Esophagus squamous epithelium (tissue), 5 donors: Measurements from ENCODE around the gene SLC25A11. TPM values are rescaled to one million over a fixed set of nuclear protein-coding genes. Genes with fewer than 3 reads are reported as not detected.
"Not testable (repeated sequence)": the region's sequence is repeated elsewhere in the genome, so short reads cannot be mapped to it uniquely, and the experiment has no call there.

ENCODE experiments used
- DNase-seq: peaks from one replicate; lab custom pipeline; 2025; lab: John Stamatoyannopoulos, UW
- H3K27ac ChIP-seq, 4 donors: fragments of 200-600 bp; sonication (generic); one replicate each; pipeline ENCODE4 v1.5.1; 2016 to 2019; ENCODE audit warnings: mild to moderate bottlenecking in 1 of 4
- H3K27me3 ChIP-seq, 4 donors: fragments of 200-600 bp; sonication (generic); 1 replicate in 3 of 4; 2 replicates in 1 of 4; pipeline versions ENCODE4 v1.5.1 to v1.6.0; 2017 to 2021; ENCODE audit warnings: antibody characterized with exemption in 1 of 4
- H3K36me3 ChIP-seq, 3 donors: fragments of 200-600 bp; sonication (generic); one replicate each; pipeline ENCODE4 v1.5.1; 2016 to 2019
- H3K4me1 ChIP-seq, 3 donors: fragments of 200-600 bp; sonication (generic); one replicate each; pipeline ENCODE4 v1.5.1; 2017 to 2019
- H3K4me3 ChIP-seq, 4 donors: fragments of 200-600 bp; sonication (generic); 1 replicate in 3 of 4; 2 replicates in 1 of 4; pipeline ENCODE4 v1.5.1; 2016 to 2019; ENCODE audit warnings: mild to moderate bottlenecking in 2 of 4, moderate library complexity in 1 of 4
- H3K9me3 ChIP-seq, 3 donors: fragments of 200-600 bp; sonication (generic); one replicate each; pipeline ENCODE4 v1.5.1; 2016 to 2019
- POLR2A ChIP-seq, 4 donors: fragments of 450-650 bp; IDR thresholded peaks; one replicate each; pipeline ENCODE4 v1.6.1; 2017; ENCODE audit warnings: antibody characterized with exemption in 4 of 4, mild to moderate bottlenecking in 4 of 4, moderate library complexity in 3 of 4
- WGBS, 2 donors: methylation state at CpG; one replicate each; pipeline ENCODE4 v1.1.5; 2018; 5-methylcytosine and 5-hydroxymethylcytosine counted together
- intact Hi-C: fragments of 100-400 bp; cut with DNase I; formaldehyde crosslinking; loops from one replicate; pipeline ENCODE4 v1.15.0; 2022
- total RNA-seq, 4 donors: library from RNA; depleted of rRNA; stranded (reverse); fragments of >200 nt; gene quantifications; one replicate each; pipeline ENCODE4 v1.1.0, GENCODE V29; 2016
- TF ChIP-seq, protein P1 (sequence below), 6 experiments: fragments of 450-650 bp in 4 of 6; fragments of 200-600 bp in 2 of 6; sonication (generic) in 2 of 6; IDR thresholded peaks; one replicate each; pipeline ENCODE4 v1.5.1; 2016 to 2019; ENCODE audit warnings: antibody characterized with exemption in 6 of 6, mild to moderate bottlenecking in 4 of 6, moderate library complexity in 4 of 6
- donor health status: DM: yes; HTN: yes; CAD: no.

Gene SLC25A11
- total RNA-seq, 4 donors from 2014 or later = 29.3 to 54.2 (median 42.2) TPM

DNA sequence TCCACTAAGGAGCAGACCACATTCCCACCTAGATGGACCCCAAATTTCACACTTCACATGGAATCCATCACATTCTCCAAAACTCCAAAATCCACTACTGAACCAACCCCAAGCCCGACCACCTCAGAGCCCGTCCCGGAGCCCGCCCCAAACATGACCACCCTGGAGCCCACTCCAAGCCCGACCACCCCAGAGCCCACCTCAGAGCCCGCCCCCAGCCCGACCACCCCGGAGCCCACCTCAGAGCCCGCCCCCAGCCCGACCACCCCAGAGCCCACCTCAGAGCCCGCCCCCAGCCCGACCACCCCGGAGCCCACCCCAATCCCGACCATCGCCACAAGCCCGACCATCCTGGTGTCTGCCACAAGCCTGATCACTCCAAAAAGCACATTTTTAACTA is 6.2 kb downstream of the SLC25A11 start:
- no peak for TF ChIP-seq POLR2A (IDR thresholded peaks at IDR 0.05)
- TF ChIP-seq, protein P1, sequence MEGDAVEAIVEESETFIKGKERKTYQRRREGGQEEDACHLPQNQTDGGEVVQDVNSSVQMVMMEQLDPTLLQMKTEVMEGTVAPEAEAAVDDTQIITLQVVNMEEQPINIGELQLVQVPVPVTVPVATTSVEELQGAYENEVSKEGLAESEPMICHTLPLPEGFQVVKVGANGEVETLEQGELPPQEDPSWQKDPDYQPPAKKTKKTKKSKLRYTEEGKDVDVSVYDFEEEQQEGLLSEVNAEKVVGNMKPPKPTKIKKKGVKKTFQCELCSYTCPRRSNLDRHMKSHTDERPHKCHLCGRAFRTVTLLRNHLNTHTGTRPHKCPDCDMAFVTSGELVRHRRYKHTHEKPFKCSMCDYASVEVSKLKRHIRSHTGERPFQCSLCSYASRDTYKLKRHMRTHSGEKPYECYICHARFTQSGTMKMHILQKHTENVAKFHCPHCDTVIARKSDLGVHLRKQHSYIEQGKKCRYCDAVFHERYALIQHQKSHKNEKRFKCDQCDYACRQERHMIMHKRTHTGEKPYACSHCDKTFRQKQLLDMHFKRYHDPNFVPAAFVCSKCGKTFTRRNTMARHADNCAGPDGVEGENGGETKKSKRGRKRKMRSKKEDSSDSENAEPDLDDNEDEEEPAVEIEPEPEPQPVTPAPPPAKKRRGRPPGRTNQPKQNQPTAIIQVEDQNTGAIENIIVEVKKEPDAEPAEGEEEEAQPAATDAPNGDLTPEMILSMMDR (IDR thresholded peaks at IDR 0.05) = no peak
- peaks cover 8 to 25% (median 12%) of the 10 kb centered on the region in 3 donors for H3K4me1 ChIP-seq
- H3K36me3 ChIP-seq = peaks cover 9 to 32% (median 13%) of the 10 kb centered on the region in 3 donors
- no peak overlapping the region for H3K27ac ChIP-seq
- H3K4me3 ChIP-seq = no peak overlapping the region
- intact Hi-C loops = no loop called here
- DNase-seq = no peak
- WGBS, 2 donors = 67 to 75% methylated on average over 1 to 8 of the region's 16 CpGs
- H3K9me3 ChIP-seq = no peaks in the 10 kb centered on the region
- no peaks in the 10 kb centered on the region for H3K27me3 ChIP-seq

DNA sequence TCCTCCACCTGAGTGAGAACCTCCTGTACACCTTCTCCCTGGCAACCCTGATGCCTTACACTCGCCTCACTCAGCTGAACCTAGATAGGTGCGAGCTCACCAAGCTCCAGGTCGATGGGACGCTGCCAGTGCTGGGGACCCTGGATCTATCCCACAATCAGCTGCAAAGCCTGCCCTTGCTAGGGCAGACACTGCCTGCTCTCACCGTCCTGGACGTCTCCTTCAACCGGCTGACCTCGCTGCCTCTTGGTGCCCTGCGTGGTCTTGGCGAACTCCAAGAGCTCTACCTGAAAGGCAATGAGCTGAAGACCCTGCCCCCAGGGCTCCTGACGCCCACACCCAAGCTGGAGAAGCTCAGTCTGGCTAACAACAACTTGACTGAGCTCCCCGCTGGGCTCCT is 7.1 kb downstream of the SLC25A11 start:
- Histone ChIP-seq H3K4me3 (no peak overlapping the region), H3K9me3 (no peaks in the 10 kb centered on the region), H3K4me1 (peaks cover 0 to 16% (median 5%) of the 10 kb centered on the region in 3 donors), H3K27ac (no peak overlapping the region), H3K27me3 (no peaks in the 10 kb centered on the region), H3K36me3 (peaks cover 4 to 24% (median 7%) of the 10 kb centered on the region in 3 donors)
- intact Hi-C loops = no loop called here
- TF ChIP-seq POLR2A (IDR thresholded peaks at IDR 0.05) = no peak
- TF ChIP-seq, protein P1 (IDR thresholded peaks at IDR 0.05) = no peak
- no peak for DNase-seq
- 94 to 96% methylated on average over 5 to 12 of the region's 12 CpGs for WGBS, 2 donors

DNA sequence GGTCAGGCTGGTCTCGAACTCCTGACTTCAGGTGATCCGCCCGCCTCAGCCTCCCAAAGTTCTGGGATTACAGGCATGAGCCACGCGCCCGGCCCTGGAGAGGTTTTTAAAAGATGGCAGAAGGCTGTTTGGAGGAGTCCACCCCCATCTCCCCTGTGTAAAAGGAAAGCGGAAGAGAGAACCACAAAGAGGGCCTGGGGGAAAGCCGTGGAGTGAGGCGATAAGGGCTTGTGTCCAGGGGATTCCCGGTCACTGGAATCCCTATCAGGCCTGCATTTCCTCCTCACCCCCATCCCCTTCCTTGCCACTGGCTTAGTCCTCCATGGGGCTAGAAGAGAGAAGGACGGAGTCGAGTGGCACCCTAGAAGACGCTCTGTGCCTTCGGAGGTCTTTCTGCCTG is 7.9 kb downstream of the SLC25A11 start, which contains the start of gene GP1BA:
Gene GP1BA (plus strand): TSS at position 315 of the 400 bp plus-strand sequence. CDS start 328 bp downstream, outside the sequence.
- TF ChIP-seq POLR2A (IDR thresholded peaks at IDR 0.05) = no peak
- TF ChIP-seq, protein P1 (IDR thresholded peaks at IDR 0.05) = no peak
- no peaks in the 10 kb centered on the region for H3K9me3 ChIP-seq
- no peaks in the 10 kb centered on the region for H3K27me3 ChIP-seq
- no peak within 1 kb of the TSS for H3K4me3 ChIP-seq
- WGBS, 2 donors = 60 to 84% methylated on average over 6 to 10 of the region's 14 CpGs
- intact Hi-C loops = no loop called here
- H3K36me3 ChIP-seq = peaks cover 0 to 16% (median 4%) of the 10 kb centered on the region in 3 donors
- no peak for DNase-seq
- H3K27ac ChIP-seq = no peak within 1 kb of the TSS
- peaks cover 0 to 10% (median 5%) of the 10 kb centered on the region in 3 donors for H3K4me1 ChIP-seq

DNA sequence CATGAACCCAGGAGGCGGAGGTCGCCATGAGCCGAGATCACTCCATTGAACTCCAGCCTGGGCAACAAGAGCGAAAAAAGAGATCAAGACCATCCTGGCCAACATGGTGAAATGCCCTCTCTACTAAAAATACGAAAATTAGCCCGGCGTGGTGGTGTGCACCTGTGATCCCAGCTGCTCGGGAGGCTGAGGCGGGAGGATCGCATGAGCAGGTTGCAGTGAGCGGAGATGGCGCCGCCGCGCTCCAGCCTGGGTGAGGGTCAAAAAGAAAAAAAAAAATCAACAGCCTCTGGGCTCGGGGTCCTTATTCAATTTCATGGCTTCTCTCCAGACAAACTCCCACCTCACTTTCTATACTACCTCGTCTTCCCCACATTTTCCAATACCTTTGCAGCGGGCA is 11.0 kb downstream of the SLC25A11 start:
- 91 to 98% methylated on average over 18 of the region's 18 CpGs for WGBS, 2 donors
- TF ChIP-seq, protein P1 (IDR thresholded peaks at IDR 0.05) = no peak
- TF ChIP-seq POLR2A (IDR thresholded peaks at IDR 0.05) = no peak
- DNase-seq = no peak

DNA sequence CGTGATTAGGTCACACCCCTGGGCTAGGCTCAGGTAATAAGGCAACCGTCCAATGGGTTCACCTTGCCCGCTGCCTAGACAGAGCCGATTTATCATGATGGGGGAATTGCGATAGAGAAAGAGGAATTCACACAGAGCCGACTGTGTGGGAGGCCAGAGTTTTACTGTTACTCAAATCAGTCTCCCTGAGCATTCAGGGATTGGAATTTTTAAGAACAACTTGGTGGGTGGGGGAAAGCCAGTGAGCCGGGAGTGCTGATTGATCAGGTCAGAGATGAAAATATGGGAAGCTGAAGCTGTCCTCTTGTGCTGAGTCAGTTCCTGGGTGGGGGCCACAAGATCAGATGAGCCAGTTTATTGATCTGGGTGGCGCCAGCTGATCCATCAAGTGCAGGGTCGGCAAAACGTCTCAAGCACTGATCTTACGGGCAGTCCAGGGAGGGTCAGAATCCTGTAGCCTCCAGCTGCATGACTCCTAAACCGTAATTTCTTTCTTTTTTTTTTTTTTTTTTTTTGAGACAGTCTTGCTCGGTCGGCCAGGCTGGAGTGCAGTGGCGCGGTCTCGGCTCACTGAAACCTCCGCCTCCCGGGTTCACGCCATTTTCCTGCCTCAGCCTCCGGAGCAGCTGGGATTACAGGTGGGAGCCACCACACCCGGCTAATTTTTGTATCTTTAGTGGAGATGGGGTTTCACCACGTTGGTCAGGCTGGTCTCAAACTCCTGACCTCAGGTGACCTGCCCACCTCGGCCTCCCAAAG is 13.1 kb downstream of the SLC25A11 start:
- H3K9me3 ChIP-seq, H3K4me3 ChIP-seq, H3K27me3 ChIP-seq, H3K36me3 ChIP-seq, H3K27ac ChIP-seq, DNase-seq, H3K4me1 ChIP-seq, intact Hi-C loops: not testable (repeated sequence)
- WGBS, 2 donors = 78 to 79% methylated on average over 18 to 23 of the region's 24 CpGs

More for the DNA sequence above, 11.0 kb downstream of the SLC25A11 start:
- intact Hi-C loops = no loop called here
- no peak overlapping the region for H3K4me3 ChIP-seq
- peaks cover 0 to 1% (median under 1%) of the 10 kb centered on the region in 3 donors for H3K4me1 ChIP-seq
- no peak overlapping the region for H3K27ac ChIP-seq
- no peaks in the 10 kb centered on the region for H3K9me3 ChIP-seq
- no peaks in the 10 kb centered on the region for H3K27me3 ChIP-seq
- H3K36me3 ChIP-seq = no peaks in the 10 kb centered on the region
